HG02623 (cell line): Measurements from ENCODE around the gene MTFP1.
"Not testable (repeated sequence)": the region's sequence is repeated elsewhere in the genome, so short reads cannot be mapped to it uniquely, and the experiment has no call there.

Source experiments
- ATAC-seq: cut with Tn5 transposase; IDR thresholded peaks from one replicate; pipeline ENCODE4 v1.9.1; 2021; ENCODE audit warnings: moderate library complexity; ENCODE audit not compliant: unreplicated experiment

Gene MTFP1

GRCh38 chr22:30402028-30402765 is 23.4 kb upstream of the MTFP1 start:
- no peak for ATAC-seq

GRCh38 chr22:30402766-30403104 is 22.8 kb upstream of the MTFP1 start:
- not testable (repeated sequence) for ATAC-seq

- no peak for ATAC-seq
Observed at GRCh38 chr22:30404307-30404706, 21.3 kb upstream of the MTFP1 start.

GRCh38 chr22:30405731-30406130 is 19.8 kb upstream of the MTFP1 start:
- ATAC-seq: no peak

- ATAC-seq: no peak
Observed at GRCh38 chr22:30406400-30406799, 19.2 kb upstream of the MTFP1 start.

GRCh38 chr22:30408388-30409102 is 17.0 kb upstream of the MTFP1 start:
- ATAC-seq: no peak

- ATAC-seq: no peak
Observed at GRCh38 chr22:30411780-30412179, 13.8 kb upstream of the MTFP1 start.

GRCh38 chr22:30413001-30413400 is 12.6 kb upstream of the MTFP1 start:
- no peak for ATAC-seq

- ATAC-seq: no peak
Observed at GRCh38 chr22:30413745-30414524, 11.6 kb upstream of the MTFP1 start.

GRCh38 chr22:30414525-30415047 is 11.0 kb upstream of the MTFP1 start:
- ATAC-seq: no peak

GRCh38 chr22:30416403-30416802 is 9.2 kb upstream of the MTFP1 start:
- no peak for ATAC-seq

- no peak for ATAC-seq
Observed at GRCh38 chr22:30416837-30417236, 8.7 kb upstream of the MTFP1 start.

- no peak for ATAC-seq
Observed at GRCh38 chr22:30420347-30421125, 5.0 kb upstream of the MTFP1 start.

GRCh38 chr22:30421695-30422480 is 3.7 kb upstream of the MTFP1 start:
- ATAC-seq: no peak

- no peak for ATAC-seq
Observed at GRCh38 chr22:30422481-30423300, 2.9 kb upstream of the MTFP1 start.

GRCh38 chr22:30423301-30423958 is 2.1 kb upstream of the MTFP1 start:
- ATAC-seq: peak; percentile 23

GRCh38 chr22:30423959-30424533 is 1.5 kb upstream of the MTFP1 start:
- ATAC-seq: peak; percentile 79
